Lower lobe of right lung (tissue), 2 donors: Measurements from ENCODE around the gene UGT1A8. TPM values are rescaled to one million over a fixed set of nuclear protein-coding genes. Genes with fewer than 3 reads are reported as not detected.

Source experiments
- ATAC-seq, 2 donors: fragments of 200-7000 bp; cut with Tn5 transposase; one replicate each; pipeline ENCODE4 v1.9.1; 2020 to 2022; ENCODE audit warnings: mild to moderate bottlenecking in 2 of 2, moderate library complexity in 2 of 2
- DNase-seq: peaks from one replicate; pipeline ENCODE4 v3.0.0-alpha.2; 2020
- H3K27ac ChIP-seq: fragments of 200-600 bp; one replicate; pipeline ENCODE4 v1.8.0; 2022
- H3K27me3 ChIP-seq: fragments of 200-600 bp; one replicate; pipeline ENCODE4 v1.8.0; 2022; ENCODE audit warnings: low read depth
- H3K36me3 ChIP-seq: fragments of 200-600 bp; one replicate; pipeline ENCODE4 v1.8.0; 2022; ENCODE audit warnings: mild to moderate bottlenecking
- H3K4me1 ChIP-seq: fragments of 200-600 bp; one replicate; pipeline ENCODE4 v1.8.0; 2022
- H3K4me3 ChIP-seq: fragments of 200-600 bp; one replicate; pipeline ENCODE4 v1.8.0; 2022; ENCODE audit warnings: mild to moderate bottlenecking
- H3K9me3 ChIP-seq: fragments of 200-600 bp; one replicate; pipeline ENCODE4 v1.8.0; 2022
- CTCF ChIP-seq: fragments of 200-600 bp; IDR thresholded peaks from one replicate; pipeline ENCODE4 v1.8.0; 2022; ENCODE audit warnings: antibody characterized with exemption, mild to moderate bottlenecking
- intact Hi-C: fragments of 100-400 bp; cut with DNase I; formaldehyde crosslinking; loops from one replicate; pipeline ENCODE4 v1.11.0; 2022
- total RNA-seq: library from RNA; stranded (reverse); fragmentation: NEBNext Ultra II Directional; extraction: Animal tissue kit (Norgen Biotek cat#: 25700); gene quantifications from one replicate; pipeline ENCODE4 v1.2.1, GENCODE V29; 2021
- donor health status: DM: no; HTN: yes; CAD: no; lungs with severe emphysema.

The UGT1A8 gene
- total RNA-seq, 1 donor from 2014 or later: not detected

GRCh38 chr2:233791151-233791882, 173.9 kb downstream of the UGT1A8 start:
- no peak for ATAC-seq
- Histone ChIP-seq H3K4me1 (no peaks in the 10 kb centered on the region), H3K27ac (no peak overlapping the region), H3K27me3 (no peaks in the 10 kb centered on the region), H3K4me3 (no peak overlapping the region), H3K9me3 (no peaks in the 10 kb centered on the region), H3K36me3 (no peaks in the 10 kb centered on the region)
- no peak for TF ChIP-seq CTCF
- no peak for DNase-seq
- intact Hi-C loops: no loop called here

- H3K27me3 ChIP-seq: no peaks in the 10 kb centered on the region
- no peaks in the 10 kb centered on the region for H3K36me3 ChIP-seq
- no peak for TF ChIP-seq CTCF
- H3K27ac ChIP-seq: no peak overlapping the region
- intact Hi-C loops: no loop called here
- no peak overlapping the region for H3K4me3 ChIP-seq
- no peaks in the 10 kb centered on the region for H3K4me1 ChIP-seq
- no peak for DNase-seq
- no peak for ATAC-seq
- no peaks in the 10 kb centered on the region for H3K9me3 ChIP-seq
Observed at GRCh38 chr2:233791883-233792329, 174.5 kb downstream of the UGT1A8 start.

DNA sequence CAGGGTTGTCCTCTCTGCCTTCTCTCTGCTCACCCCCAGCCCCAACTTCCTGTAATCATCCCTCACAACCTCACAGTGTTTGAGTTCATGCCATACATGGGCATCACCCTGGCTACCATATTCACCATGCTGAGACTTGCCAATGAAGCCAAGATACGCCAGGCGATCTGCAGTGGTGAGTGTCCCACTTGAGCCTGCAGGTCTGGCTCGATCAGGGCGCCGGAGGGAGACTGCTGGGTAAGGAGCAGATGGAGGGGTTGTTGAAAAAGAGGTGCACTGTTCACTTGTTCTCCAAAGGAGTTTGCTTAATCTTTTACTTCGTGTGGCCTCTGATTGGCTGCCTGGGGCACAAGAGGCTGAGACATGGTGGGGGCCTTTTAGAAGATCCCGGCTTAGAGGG, 175.3 kb downstream of the UGT1A8 start:
- H3K27ac ChIP-seq: no peak overlapping the region
- DNase-seq: no peak
- no peak overlapping the region for H3K4me3 ChIP-seq
- H3K27me3 ChIP-seq: no peaks in the 10 kb centered on the region
- H3K36me3 ChIP-seq: no peaks in the 10 kb centered on the region
- intact Hi-C loops: no loop called here
- no peak for ATAC-seq
- TF ChIP-seq CTCF: no peak
- H3K9me3 ChIP-seq: no peaks in the 10 kb centered on the region
- no peaks in the 10 kb centered on the region for H3K4me1 ChIP-seq

- Histone ChIP-seq H3K27me3 (no peaks in the 10 kb centered on the region), H3K9me3 (no peaks in the 10 kb centered on the region), H3K4me3 (no peak overlapping the region), H3K4me1 (no peaks in the 10 kb centered on the region), H3K27ac (no peak overlapping the region), H3K36me3 (no peaks in the 10 kb centered on the region)
- TF ChIP-seq CTCF: no peak
- intact Hi-C loops: no loop called here
- ATAC-seq (peak; percentile 38 to 45), DNase-seq (no peak)
Observed at GRCh38 chr2:233793465-233794127, 176.2 kb downstream of the UGT1A8 start.

DNA sequence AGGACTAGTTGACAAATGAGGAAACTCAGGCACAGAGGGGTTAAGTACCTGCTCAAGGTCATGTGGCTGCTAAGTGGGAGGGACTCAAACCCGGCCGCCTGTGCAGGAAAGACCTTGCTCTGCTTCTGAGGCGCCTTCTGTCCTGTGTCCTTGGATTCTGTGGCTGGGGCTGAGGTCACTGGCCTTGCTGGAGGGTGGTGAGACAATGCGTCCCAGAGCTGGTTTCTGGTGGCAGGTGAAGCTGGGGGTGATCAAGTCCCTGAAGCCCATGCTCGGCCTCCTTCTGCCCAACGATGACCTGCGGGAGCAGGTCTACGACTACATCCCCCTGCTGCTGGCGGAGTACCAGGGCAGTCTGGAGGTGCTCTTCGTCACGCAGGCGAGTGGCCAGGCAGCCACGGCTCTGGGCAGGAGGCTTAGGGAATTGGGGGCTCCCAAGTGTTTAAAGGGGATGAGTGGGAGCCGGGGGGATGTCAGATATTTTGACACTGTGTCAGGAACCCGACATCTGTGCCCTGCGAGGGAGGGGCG, 176.8 kb downstream of the UGT1A8 start:
- H3K9me3 ChIP-seq: no peaks in the 10 kb centered on the region
- intact Hi-C loops: no loop called here
- ATAC-seq: no peak
- no peak overlapping the region for H3K27ac ChIP-seq
- no peak for TF ChIP-seq CTCF
- no peak for DNase-seq
- no peaks in the 10 kb centered on the region for H3K36me3 ChIP-seq
- no peak overlapping the region for H3K4me3 ChIP-seq
- no peaks in the 10 kb centered on the region for H3K27me3 ChIP-seq
- no peaks in the 10 kb centered on the region for H3K4me1 ChIP-seq
